Karpas-422 (cell line): ENCODE results near the gene TLN1. TPM values are rescaled to one million over a fixed set of nuclear protein-coding genes. Genes with fewer than 3 reads are reported as not detected.

Source experiments
- DNase-seq: peaks from one replicate; pipeline ENCODE4 v3.0.0-alpha.2; 2015
- H2AFZ ChIP-seq: fragments of 200-600 bp; sonication (generic); 2 replicates; pipeline ENCODE4 v1.6.1; 2014; ENCODE audit warnings: antibody characterized with exemption, low read length, mixed read lengths
- H3K27ac ChIP-seq: fragments of 200-600 bp; sonication (generic); 2 replicates; pipeline ENCODE4 v1.5.1; 2014; ENCODE audit warnings: mild to moderate bottlenecking, low read length, moderate library complexity
- H3K27me3 ChIP-seq: fragments of 200-600 bp; sonication (generic); 2 replicates; pipeline ENCODE4 v1.6.1; 2014; ENCODE audit warnings: low read length, mixed read lengths
- H3K36me3 ChIP-seq: fragments of 200-600 bp; sonication (generic); 2 replicates; pipeline ENCODE4 v1.6.1; 2014; ENCODE audit warnings: low read length, mixed read lengths; ENCODE audit not compliant: insufficient read depth
- H3K4me1 ChIP-seq: fragments of 200-600 bp; sonication (generic); 2 replicates; pipeline ENCODE4 v1.6.1; 2014; ENCODE audit warnings: mild to moderate bottlenecking, low read length, mixed read lengths
- H3K4me2 ChIP-seq: fragments of 200-600 bp; sonication (generic); 2 replicates; pipeline ENCODE4 v1.6.1; 2014; ENCODE audit warnings: low read length, low read depth, mild to moderate bottlenecking; ENCODE audit not compliant: poor library complexity, severe bottlenecking
- H3K4me3 ChIP-seq: fragments of 200-600 bp; sonication (generic); 2 replicates; pipeline ENCODE4 v1.5.1; 2014; ENCODE audit warnings: mild to moderate bottlenecking, antibody characterized with exemption, low read length, mixed read lengths
- H3K79me2 ChIP-seq: fragments of 200-600 bp; sonication (generic); 2 replicates; pipeline ENCODE4 v1.6.1; 2014; ENCODE audit warnings: mild to moderate bottlenecking, low read length, mixed read lengths
- H3K9ac ChIP-seq: fragments of 200-600 bp; sonication (generic); 2 replicates; pipeline ENCODE4 v1.6.0; 2014; ENCODE audit warnings: low read length
- H3K9me2 ChIP-seq: fragments of 200-600 bp; sonication (generic), shearing (Covaris generic); replicated peaks from 2 replicates; pipeline ENCODE4 v1.6.0; 2014; ENCODE audit warnings: mild to moderate bottlenecking, low read length, moderate library complexity; ENCODE audit not compliant: insufficient read depth
- H3K9me3 ChIP-seq: fragments of 300-700, 200-600 bp; sonication (generic); 2 replicates; pipeline ENCODE4 v1.6.1; 2014; ENCODE audit warnings: low read length, mixed read lengths
- H4K20me1 ChIP-seq: fragments of 200-600 bp; sonication (generic); 2 replicates; pipeline ENCODE4 v1.6.1; 2014; ENCODE audit warnings: mild to moderate bottlenecking, antibody characterized with exemption, low read length, low read depth; ENCODE audit not compliant: insufficient read depth
- total RNA-seq: library from RNA; depleted of rRNA; stranded (reverse); fragments of >200 nt; shearing (Covaris generic); gene quantifications from 2 replicates; pipeline ENCODE4 v1.2.3, GENCODE V29; 2014; ENCODE audit warnings: low replicate concordance

Gene TLN1
- total RNA-seq, 1 experiment from 2014 or later = 54.2 TPM

DNA sequence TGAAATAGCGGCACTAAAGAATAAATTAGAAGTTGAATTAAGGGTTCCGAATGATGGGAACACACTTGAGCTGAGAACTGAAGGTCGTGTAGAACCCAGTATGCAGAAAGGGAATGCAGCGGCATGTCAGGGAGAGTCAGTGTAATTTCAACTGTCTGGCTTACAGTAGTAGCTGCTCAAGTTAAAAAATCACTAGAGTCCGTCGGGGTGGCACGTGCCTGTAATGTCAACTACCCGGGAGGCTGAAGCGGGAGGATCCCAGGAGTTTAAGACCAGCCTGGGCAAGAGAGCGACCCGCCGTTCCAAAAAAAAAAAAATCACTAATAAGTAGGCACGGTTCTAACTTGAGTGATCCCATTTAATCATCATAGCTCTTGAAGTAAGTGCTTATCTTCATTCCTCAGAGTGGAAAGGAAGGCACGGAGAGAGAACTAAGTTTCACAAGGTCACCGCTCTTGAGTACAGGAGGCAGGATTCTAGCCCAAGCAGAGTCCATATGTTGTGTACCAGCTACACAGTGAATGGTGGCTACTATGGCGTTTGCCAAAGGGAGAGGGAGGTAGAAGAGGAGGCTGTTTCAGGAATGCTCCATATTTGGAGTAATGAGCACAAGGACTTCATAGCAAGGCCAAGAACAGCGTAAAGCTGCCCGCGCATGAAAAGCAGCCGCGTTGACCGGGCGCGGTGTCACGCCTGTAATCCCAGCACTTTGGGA is 75.0 kb downstream of the TLN1 start:
- Histone ChIP-seq H3K4me3 (peak overlapping the region; percentile 76; the same call in 1 of the 2 replicates), H3K4me1 (peaks cover 45% of the 10 kb centered on the region)
- no peak for DNase-seq

DNA sequence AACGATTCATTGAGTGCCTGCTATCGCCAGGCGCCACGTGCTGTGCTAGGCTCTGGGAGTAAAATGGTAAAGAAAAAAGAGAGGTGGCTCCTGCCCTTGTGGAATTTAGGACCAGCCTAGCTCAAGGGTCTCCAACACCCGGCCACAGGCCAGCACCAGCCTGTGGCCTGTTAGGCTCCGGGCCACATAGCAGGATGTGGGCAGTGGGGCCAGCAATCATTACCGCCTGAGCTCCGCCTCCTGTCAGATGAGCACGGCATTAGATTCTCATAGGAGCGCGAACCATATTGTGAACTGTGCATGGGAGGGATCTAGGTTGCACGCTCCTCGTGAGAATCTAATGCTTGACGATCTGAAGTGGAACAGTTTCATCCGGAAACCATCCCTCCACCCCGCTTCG is 75.6 kb downstream of the TLN1 start:
- Histone ChIP-seq H4K20me1 (no peaks in the 10 kb centered on the region), H2AFZ (no peak overlapping the region), H3K27ac (no peak overlapping the region), H3K9me2 (no peaks in the 10 kb centered on the region), H3K4me1 (peaks cover 41% of the 10 kb centered on the region), H3K9ac (no peak overlapping the region), H3K36me3 (no peaks in the 10 kb centered on the region), H3K4me3 (no peak overlapping the region), H3K9me3 (no peaks in the 10 kb centered on the region), H3K79me2 (no peaks in the 10 kb centered on the region), H3K4me2 (no peak overlapping the region), H3K27me3 (no peaks in the 10 kb centered on the region)
- no peak for DNase-seq

More for the DNA sequence above, 75.0 kb downstream of the TLN1 start:
- no peaks in the 10 kb centered on the region for H3K9me2 ChIP-seq
- H3K36me3 ChIP-seq = peaks cover 3% of the 10 kb centered on the region; the same call in 1 of the 2 replicates
- H3K27me3 ChIP-seq = no peaks in the 10 kb centered on the region
- no peak overlapping the region for H3K27ac ChIP-seq
- H3K79me2 ChIP-seq = peaks cover 3% of the 10 kb centered on the region; the same call in 1 of the 2 replicates
- peak overlapping the region; percentile 81 for H3K9ac ChIP-seq
- H3K4me2 ChIP-seq = peak overlapping the region; percentile 90
- H3K9me3 ChIP-seq = no peaks in the 10 kb centered on the region
- H4K20me1 ChIP-seq = no peaks in the 10 kb centered on the region
- no peak overlapping the region; the same call in 1 of the 2 replicates for H2AFZ ChIP-seq

DNA sequence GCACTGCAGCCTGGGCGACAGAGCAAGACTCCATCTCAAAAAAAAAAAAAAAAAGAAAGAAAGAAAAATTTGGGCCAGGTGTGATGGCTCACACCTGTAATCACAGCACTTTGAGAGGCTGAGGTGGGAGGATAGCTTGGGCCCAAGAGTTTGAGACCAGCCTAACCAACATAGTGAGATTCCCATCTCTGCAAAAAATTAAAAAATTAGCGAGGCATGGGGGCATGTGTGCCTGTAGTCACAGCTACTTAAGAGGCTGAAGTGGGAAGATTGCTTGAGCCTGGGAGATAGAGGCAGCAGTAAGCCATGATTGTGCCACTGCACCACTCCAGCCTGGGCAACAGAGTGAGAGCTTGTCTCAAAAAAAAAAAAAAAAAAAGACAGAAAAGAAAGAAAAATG is 78.4 kb downstream of the TLN1 start:
- DNase-seq = no peak
- Histone ChIP-seq H3K9ac (no peak overlapping the region), H4K20me1 (no peaks in the 10 kb centered on the region), H3K9me2 (no peaks in the 10 kb centered on the region), H3K36me3 (no peaks in the 10 kb centered on the region), H2AFZ (no peak overlapping the region), H3K27ac (no peak overlapping the region), H3K27me3 (no peaks in the 10 kb centered on the region), H3K79me2 (peaks cover 9% of the 10 kb centered on the region; the same call in 1 of the 2 replicates), H3K9me3 (no peaks in the 10 kb centered on the region), H3K4me1 (peaks cover 41% of the 10 kb centered on the region), H3K4me2 (no peak overlapping the region), H3K4me3 (no peak overlapping the region)

DNA sequence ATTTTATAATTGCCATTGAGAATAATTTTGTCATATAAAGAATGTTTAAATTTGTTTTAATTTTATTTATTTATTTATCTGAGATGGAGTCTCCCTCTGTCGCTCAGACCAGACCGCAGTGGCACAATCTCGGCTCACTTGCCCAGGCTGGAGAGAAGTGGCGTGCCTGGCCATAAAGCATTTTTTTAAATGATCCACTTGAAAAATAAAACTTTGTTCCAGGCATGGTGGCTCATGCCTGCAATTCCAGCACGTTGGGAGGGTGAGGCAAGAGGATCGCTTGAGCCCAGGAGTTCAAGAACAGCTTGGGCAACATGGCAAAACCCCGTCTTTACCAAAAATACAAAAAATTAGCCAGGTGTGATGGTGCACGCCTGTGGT is 79.2 kb downstream of the TLN1 start:
- H3K4me1 ChIP-seq = peaks cover 47% of the 10 kb centered on the region
- H3K36me3 ChIP-seq = no peaks in the 10 kb centered on the region
- no peaks in the 10 kb centered on the region for H3K9me2 ChIP-seq
- no peaks in the 10 kb centered on the region for H3K9me3 ChIP-seq
- H3K27me3 ChIP-seq = no peaks in the 10 kb centered on the region
- no peak overlapping the region for H3K4me2 ChIP-seq
- H3K27ac ChIP-seq = no peak overlapping the region
- H3K9ac ChIP-seq = no peak overlapping the region
- H3K4me3 ChIP-seq = no peak overlapping the region
- peaks cover 9% of the 10 kb centered on the region; the same call in 1 of the 2 replicates for H3K79me2 ChIP-seq
- no peak overlapping the region for H2AFZ ChIP-seq
- no peak for DNase-seq
- no peaks in the 10 kb centered on the region for H4K20me1 ChIP-seq

DNA sequence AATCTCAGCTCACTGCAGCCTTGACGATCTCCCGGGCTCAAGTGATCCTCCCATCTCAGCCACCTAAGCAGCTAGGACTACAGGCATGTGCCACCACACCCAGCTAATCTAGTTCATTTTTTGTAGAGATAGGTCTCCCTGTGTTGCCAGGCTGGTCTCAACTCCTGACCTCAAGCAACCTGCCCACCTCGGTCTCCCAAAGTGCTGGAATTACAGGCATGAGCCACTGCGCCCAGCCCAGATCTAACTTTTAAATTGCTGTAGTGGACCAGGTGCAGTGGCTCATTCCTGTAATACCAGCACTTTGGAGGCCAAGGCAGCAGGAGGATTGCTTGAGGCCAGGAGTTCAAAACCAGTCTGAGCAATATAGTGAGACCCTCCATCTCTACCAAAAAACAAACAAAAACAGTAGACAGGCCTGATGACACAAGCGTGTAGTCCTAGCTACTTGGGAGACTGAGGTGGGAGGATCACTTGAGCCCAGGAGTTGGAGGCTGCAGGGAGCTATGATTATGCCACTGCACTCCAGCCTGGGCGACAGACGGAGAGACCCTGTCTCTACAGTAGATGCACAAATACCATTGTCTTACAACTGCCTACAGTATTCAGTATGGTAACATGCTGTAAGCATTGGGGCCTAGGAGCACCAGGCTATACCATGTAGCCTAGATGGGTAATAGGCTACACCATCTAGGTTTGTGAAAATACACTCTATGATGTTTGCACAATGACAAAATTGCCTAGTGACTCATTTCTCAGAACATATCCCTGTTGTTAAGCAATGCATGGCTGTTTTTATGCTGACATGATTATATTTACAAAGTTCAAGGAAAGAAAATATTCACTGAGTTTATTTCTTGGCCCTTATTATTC is 79.8 kb downstream of the TLN1 start:
- H3K36me3 ChIP-seq = no peaks in the 10 kb centered on the region
- H3K27me3 ChIP-seq = no peaks in the 10 kb centered on the region
- no peak overlapping the region for H3K27ac ChIP-seq
- H3K4me2 ChIP-seq = no peak overlapping the region
- no peaks in the 10 kb centered on the region for H3K9me2 ChIP-seq
- H3K9ac ChIP-seq = no peak overlapping the region
- H3K79me2 ChIP-seq = peaks cover 9% of the 10 kb centered on the region; the same call in 1 of the 2 replicates
- H3K4me3 ChIP-seq = no peak overlapping the region
- no peak overlapping the region for H2AFZ ChIP-seq
- DNase-seq = no peak
- H3K9me3 ChIP-seq = no peaks in the 10 kb centered on the region
- H3K4me1 ChIP-seq = peaks cover 47% of the 10 kb centered on the region
- H4K20me1 ChIP-seq = no peaks in the 10 kb centered on the region

DNA sequence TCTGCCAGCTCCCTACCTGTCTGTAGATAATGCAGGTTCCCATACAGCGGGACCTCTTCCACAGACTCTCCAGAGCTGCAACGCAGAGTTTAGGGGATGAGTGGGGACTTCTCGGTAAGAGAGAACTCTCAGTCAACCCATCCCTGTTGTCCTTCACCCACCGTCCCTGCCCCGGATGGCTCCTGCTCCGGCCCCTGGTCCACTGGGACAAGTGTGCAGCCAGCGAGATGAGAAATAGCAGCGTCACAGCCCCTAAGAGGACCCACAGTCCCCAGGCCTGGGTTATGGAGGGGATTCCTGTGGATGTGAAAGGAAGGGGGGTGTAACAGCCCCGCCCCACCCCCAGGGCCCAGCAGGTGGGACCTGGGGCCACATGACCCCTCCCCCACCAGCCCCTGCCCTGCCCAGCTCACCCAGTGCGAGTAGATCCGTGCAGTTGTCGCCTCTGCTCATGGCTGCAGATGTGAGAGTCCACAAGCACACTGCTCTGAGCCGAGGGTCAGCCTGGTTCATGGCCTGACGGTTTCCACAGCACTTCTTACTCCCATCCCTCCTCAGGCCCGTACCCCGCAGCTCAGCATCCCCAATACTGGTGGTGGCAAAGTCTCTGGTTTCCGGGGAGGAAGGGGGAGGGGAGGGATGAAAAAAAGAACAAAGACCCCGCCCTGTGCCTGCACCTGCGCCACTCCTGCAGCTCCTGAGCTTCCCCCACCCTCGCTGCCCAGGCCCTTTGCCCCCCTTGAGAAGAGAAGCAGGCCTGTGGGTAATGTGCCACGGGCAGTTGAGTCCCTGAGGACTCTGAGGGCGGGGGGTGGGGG is 81.4 kb downstream of the TLN1 start, which contains the start of gene SIT1:
Gene SIT1 (minus strand): TSS at position 591 of the 818 bp plus-strand sequence. CDS start 78 bp downstream, at position 513.
- Histone ChIP-seq H3K27ac (peak within 1 kb of the TSS; percentile 79), H3K9me3 (no peaks in the 10 kb centered on the region), H3K4me1 (peaks cover 56% of the 10 kb centered on the region), H3K4me2 (peak within 1 kb of the TSS; percentile 98), H3K9me2 (no peaks in the 10 kb centered on the region), H4K20me1 (no peaks in the 10 kb centered on the region), H3K27me3 (no peaks in the 10 kb centered on the region), H3K79me2 (peaks cover 9% of the 10 kb centered on the region; the same call in 1 of the 2 replicates), H3K9ac (peak within 1 kb of the TSS; percentile 78), H2AFZ (peak within 1 kb of the TSS; percentile 93), H3K36me3 (no peaks in the 10 kb centered on the region), H3K4me3 (peak within 1 kb of the TSS; percentile 80)
- DNase-seq = peak; percentile 68

DNA sequence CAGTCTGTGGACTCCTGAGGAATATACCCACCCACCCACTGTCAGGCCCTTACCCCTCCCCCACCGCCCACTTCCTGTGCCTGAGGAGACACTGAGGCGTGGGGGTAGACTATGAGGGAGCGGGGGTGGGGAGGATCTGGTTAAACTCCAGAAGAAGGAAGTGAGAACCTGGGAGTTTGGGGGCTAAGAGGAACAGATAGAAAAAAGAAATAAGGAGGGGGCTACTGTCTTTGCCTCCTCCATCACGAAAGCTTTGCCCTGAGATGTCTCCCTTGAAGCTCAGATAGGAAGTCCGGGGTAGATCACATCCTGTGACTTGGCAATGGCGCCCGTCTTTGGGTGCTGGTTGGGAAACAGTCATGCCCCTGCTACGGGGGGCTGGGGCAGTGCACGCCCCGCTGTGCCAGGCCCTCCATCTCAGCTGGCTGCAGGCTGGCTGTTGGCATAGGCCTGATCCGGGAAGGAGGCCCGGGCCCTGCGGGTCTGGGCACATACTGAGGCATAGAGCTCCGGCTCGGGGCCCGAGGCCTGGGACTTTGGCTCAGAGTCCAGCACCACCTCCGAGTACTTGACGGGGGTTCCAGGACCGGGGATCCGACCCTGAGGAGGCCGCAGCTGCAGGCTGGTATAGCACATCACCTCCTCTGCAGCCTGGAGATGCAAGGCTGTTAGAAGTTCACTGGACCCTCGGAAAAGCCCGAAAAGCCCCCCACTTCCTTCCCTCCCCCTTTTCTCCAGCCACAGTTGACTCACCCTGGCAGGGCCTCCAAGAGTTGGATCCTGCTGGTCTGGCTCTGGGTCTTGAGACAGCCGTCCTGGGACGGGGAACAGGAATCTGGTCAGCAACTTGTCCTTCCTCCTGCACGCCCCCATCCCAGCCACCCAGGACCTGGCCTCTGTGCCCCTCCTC is 82.3 kb downstream of the TLN1 start:
- no peaks in the 10 kb centered on the region for H3K36me3 ChIP-seq
- H2AFZ ChIP-seq = peak overlapping the region; percentile 93
- peaks cover 9% of the 10 kb centered on the region; the same call in 1 of the 2 replicates for H3K79me2 ChIP-seq
- peak overlapping the region; percentile 98 for H3K4me2 ChIP-seq
- H3K4me3 ChIP-seq = peak overlapping the region; percentile 80
- no peaks in the 10 kb centered on the region for H3K9me2 ChIP-seq
- no peaks in the 10 kb centered on the region for H4K20me1 ChIP-seq
- peak overlapping the region; percentile 79 for H3K27ac ChIP-seq
- H3K9ac ChIP-seq = peak overlapping the region; percentile 78
- DNase-seq = peak; percentile 72
- H3K27me3 ChIP-seq = no peaks in the 10 kb centered on the region
- peaks cover 57% of the 10 kb centered on the region for H3K4me1 ChIP-seq
- no peaks in the 10 kb centered on the region for H3K9me3 ChIP-seq
